CD4-positive, alpha-beta T cell treated with Interferon gamma for 1 hour (primary cell): Measurements from ENCODE around the gene FOXP1.

ENCODE experiments used
- DNase-seq: peaks from one replicate; pipeline ENCODE4 v3.0.0-alpha.2; 2020

FOXP1 gene

DNA sequence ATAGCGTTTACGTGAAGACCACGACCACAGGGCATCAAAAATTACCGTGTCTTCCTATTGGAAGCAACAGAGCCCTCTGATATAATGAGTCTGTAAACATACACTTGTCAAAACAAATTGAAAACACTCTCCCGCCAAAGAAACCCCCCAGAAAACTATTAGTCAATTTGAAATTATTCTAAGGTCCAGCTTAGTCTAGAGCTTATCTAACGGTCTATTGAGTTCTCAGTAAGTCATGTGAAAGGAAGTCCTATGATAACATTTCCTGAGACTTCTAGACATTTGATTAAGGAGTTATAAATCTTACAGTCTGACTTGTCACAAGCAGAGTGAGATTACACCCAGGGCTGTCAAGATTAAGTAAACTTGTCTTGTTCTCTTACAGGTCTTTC lies 356.3 kb downstream of the FOXP1 start:
- DNase-seq: no peak

DNA sequence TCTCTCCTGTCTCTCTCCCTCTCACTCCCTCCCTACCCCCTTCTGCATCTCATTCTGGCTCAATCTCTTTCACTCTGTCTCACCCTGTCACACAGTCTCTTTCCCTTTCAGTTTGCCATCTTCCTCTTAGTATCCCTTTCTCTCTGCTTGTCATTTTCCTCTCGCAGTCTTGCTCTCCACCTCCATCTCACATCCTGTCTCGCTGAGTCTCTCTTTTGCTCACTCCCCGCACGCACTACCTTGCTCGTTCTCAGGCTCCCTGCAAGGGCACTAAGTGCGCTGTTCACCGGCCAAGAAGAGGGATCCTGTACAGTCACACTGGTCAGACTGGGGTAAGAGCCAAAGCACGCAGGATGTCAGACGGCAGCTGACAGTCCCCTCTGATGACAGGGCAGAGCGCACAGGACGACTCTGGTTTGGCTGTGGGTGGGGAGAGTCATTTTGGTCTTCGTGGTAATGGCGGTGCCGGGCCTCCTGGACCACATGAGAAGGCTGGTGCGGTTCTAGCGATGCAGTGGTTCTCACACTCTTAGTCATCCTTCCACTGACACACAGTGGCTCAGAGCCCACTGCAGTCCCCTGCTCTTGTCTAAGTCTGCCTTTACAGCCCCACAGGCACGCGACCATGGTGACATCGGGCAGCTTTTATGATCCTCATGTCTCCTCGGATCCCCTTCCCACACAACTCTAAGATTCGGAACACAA lies 356.8 kb downstream of the FOXP1 start:
- DNase-seq: peak; percentile 66

DNA sequence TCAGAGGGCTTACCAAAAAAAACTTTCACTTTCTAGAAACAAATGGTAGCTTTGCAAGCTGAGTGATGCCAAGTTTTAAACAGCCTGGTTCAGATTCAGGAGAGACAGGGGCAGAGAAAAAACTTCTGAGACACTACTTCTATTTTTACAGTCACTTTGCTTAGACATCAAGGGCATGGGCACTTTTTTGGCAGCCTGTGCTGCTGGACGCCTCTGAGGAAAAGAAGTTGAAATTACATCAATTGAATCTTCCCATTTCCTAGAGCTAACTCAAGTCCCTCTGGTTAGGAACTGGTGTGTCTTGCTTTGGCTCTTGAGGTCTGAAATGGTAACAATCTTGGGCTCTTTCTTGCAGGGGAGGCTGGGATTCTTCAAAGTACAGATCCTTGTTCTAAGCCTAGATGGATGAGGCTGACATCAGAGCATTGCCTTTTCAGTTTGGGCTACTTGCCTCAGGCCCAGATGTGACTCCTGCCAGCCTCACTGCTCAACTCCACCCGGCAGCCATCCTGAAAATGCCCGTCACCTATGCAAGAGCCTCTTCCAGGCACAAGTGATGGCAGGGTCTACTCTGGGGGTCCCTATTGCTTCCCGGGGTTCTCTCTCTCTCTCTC lies 357.5 kb downstream of the FOXP1 start:
- no peak for DNase-seq

DNA sequence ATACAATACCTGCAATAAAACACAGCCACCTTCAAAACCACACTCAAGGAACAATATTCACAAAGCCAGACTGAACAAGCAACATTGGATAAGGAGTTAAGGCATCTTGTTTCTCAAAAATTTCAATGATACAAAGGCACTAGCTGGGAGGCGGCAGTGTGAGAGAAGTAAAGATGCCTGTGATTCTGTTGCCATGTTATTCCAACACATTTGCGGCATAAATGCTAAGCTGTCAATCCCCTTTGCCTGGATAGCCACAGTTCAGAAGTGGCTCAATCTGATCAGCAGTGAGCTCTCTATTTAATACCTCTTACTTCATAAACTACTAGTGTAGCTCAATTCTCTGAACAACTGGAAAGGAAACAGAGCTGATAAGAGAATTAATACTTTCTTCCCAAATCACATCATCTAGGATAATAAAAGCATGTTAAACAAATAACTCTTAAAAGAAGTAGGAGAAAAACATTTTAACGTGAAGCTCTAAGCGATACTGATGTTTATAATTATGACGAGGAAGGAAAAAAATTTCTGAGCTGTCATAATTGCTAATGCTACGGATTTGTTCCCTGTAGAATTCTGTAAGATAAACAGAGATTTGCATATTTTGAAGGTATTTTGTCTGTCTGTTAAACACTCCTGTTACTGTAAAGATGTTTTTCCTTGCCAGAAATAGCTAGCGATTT lies 358.4 kb downstream of the FOXP1 start:
- DNase-seq: no peak

DNA sequence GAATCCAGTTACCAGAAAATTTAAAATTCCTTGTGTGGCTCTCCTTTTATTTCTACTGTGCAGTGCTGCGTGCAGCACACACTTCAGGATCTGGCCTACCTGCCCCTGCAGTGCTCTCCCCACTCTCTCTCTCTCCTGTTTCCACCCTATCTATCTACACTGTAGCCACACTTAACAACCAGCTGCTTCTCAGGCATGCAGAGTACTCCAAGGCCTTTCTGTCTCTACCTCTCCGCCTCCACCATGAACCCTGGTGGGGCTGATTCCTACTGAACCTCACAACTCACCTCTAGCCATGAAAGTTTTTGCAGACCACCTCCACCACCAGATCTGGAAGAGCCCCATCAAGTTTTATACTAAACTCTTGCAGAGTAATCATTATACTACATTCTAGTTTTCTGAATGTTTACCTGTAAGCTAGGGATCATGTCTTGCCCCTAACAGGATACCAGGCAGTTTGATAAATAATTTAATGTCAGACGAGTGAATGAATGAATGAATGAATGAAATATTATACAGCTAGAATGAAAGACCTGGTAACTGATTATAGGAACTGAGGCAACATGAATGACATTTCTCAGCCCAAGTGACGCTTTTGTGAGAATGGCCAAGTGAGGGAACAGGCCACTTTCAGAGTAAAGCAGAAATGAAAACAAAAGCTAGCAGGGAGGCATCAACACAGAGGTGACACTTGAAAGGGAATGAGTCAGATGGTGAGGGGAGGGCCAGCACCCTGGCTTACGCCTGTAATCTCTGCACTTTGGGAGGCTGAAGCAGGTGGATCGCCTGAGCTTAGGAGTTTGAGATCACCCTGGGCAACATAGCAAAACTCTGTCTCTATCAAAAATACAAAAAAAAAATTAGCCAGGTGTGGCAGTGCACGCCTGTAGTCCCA lies 363.5 kb downstream of the FOXP1 start:
- DNase-seq: no peak

DNA sequence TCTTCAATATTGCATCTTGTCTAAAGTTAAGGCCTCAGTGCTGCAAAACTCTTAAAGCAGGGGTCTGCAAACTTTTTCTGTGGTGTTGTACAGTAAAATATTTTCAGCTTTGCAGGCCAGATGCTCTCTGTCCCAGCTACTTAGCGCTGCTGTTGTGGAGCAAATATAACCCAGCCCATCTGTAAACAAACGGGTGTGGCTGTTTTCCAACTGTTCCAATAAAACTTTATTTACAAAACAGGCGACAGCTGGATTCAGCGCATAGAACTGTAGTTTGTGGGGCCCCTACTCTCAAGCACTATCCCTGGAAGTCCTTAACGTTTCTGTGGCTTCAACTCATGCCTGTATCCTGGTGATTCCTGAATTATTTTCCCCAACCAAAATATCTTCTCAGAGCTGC lies 365.0 kb downstream of the FOXP1 start:
- DNase-seq: no peak

DNA sequence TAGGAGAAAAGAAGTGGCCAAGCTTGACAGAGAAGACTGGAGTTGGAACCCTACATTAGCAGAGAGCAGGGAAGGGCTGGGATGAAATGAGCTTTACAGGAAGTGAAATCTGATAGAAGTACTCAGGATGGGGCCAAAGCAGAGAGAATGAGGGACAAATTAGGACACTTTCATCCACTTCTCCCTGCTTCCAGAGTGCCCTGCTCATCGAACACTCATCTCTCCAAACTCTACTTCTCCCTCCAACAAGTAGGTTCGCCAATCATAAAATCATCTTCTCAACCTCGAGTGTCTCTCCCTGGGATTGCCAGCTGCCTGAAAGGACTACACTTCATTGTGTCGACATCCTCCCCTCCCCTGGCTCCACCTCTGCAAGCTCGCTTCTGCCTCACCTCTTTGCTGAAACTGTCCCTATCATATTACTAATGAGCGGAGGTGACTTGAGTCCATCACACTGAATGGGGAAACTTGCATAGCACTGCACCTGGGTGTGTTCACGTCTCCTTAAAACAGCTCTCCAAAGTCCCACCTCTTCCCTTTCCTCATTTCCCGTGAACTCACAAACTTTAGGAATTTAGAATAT lies 365.8 kb downstream of the FOXP1 start:
- DNase-seq: no peak

DNA sequence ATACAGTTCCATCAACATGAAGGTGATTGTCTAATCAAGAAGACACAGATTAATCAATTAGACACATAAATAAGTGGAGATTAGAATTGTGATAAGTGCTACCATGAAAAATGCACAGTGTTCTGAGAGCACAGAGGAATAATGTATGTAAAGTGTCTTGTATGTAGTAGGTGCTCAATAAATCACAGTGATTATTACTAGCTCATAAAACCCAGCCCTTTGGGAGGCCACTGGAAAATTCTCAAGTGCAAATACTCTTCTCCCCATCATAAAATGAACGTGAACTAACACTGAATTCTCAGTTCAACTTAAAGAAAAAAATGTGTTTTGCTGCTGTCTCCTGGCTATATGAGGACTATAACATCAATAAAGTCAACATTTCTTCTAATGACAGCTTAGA lies 368.2 kb downstream of the FOXP1 start:
- no peak for DNase-seq

DNA sequence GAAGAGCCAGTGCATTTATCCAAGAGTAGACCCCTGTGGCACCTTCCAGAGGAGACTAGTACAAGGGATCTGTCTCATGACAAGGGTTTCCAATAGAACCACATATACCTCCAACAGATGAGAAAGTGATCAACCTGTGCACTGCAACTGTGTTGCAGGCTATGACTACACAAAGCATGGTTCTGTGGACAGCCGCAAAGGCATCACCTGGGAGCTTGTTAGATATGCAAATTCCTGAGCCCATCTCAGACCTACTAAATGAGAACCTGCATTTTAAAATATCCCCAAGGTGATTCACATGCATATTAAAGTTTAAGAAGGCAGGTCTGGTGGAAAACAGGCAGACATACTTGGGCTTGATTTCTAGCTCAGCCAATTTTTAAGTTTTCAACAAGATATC lies 368.7 kb downstream of the FOXP1 start:
- no peak for DNase-seq

DNA sequence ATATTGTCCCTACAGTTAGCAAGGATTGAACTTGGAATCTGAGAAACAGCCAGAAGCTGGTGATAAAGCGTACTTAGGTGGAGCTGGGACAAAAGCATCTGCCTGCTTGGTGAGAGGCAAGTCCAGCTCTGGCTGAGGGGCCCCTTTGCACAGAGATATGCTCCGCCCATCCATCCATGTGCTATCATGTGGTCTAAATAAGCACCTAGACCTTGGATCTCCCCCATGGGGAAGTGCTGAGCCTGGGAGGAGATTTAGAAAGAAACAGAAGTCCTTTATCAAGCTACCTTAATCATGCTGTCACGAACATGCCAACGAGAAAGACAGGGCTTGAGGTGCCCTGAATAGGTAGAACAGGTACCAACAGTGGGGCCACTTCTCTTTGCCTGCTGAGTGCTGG lies 369.5 kb downstream of the FOXP1 start:
- no peak for DNase-seq

DNA sequence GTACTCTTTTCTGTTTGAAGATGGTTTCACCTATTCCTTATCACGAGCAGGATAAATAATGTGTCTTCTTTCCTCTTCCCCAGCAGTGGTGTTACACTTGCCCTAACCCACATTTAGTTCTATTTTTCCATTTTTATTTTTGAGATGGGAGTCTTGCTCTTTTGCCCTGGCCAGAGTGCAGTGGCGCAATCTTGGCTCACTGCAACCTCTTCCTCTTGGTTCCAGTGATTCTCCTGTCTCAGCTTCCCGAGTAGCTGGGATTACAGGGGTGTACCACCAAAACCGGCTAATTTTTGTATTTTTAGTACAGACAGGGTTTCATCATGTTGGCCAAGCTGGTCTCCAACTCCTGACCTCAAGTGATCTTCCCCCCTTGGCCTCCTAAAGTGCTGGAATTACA lies 372.4 kb downstream of the FOXP1 start:
- no peak for DNase-seq

DNA sequence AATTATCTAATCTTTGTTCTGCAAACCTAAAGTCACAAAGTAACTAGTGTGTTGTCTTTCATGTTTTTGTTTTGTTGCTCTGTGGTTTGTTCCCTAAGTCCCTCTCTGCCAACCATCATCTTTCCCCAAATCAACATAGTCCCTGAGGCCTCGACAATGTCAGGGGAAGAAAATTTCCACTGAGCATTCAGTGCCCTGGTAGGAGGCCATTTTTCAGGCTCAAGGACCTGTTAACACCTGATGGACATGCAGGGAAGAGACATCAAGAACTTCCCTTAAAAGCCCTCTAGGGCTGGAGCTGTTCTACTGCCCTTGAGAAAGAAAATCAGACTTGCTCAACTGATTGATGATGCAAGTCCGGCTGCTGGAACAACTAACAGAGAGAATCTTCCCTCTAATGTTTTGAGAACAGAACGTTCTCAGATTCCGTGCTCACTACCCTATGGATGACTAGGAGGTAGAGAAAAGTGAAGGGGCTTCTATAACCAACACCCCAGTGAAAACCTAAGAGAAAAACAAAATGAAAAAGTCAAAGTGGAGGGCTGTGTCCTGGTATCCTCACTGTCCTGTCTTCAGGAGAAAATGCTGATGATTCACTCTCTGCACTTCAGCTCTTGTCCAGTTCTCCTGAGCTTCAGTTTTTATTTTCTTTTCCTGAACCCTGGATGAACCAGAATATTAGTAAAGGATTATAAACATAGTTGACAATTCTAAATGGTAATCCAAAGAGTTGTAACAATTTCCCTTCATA lies 373.1 kb downstream of the FOXP1 start:
- no peak for DNase-seq

DNA sequence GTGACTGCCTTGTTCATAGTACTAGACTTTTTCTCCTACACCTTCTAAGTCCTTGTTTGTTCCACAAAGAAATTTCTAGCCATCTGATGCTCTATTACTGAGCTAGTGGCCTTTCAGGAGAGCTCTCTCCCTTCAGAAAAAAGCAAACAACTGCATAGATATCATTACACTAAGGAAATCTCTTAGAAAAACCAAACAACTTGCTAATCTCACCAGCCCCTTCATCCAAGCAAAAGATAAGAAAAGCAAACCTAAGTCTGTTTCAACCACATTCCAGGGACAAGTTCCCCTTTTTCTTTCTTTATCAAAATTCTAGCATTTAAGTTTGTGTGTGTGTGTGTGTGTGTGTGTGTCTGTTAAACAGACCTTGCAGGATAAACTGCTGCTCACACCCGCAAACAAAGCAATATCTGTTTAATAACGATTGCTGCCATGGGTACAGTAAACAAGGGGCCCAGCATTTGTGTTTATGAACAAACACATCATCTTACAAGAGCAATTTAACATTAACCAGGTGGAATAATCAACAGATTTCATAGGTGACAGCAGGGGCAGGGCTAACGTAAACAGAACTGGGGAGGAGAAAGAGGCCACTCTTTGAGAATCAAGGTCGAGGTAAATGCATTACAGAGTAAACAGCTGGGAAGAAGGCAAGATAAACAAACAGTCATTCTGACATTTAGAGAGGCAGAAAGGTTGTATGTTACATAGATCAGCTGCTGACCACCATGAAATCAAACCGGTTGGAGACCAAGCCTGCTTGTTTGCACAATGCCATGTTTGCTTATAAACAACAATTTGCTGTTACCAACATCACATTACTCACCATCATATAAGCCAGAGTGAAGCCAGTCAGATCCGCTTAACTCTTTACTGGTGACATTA lies 375.1 kb downstream of the FOXP1 start:
- no peak for DNase-seq

DNA sequence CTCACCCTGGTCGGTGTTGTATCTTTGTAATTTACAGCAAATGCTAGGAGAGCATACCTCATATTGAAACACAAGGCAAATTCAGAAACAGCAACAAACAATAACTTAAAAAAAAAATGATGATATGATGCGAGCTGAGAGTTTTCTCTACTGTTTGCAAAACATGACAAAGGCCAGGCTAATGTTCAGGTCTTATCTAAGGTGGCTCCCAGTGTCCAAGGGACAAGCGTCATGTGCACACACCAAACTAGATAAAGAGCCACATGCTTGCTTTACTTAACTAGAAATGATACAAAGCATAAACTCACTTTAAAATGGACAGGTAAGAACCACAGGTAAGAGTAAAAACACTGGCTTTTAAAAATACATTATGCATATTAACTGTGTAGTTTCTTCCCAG lies 375.9 kb downstream of the FOXP1 start:
- no peak for DNase-seq

DNA sequence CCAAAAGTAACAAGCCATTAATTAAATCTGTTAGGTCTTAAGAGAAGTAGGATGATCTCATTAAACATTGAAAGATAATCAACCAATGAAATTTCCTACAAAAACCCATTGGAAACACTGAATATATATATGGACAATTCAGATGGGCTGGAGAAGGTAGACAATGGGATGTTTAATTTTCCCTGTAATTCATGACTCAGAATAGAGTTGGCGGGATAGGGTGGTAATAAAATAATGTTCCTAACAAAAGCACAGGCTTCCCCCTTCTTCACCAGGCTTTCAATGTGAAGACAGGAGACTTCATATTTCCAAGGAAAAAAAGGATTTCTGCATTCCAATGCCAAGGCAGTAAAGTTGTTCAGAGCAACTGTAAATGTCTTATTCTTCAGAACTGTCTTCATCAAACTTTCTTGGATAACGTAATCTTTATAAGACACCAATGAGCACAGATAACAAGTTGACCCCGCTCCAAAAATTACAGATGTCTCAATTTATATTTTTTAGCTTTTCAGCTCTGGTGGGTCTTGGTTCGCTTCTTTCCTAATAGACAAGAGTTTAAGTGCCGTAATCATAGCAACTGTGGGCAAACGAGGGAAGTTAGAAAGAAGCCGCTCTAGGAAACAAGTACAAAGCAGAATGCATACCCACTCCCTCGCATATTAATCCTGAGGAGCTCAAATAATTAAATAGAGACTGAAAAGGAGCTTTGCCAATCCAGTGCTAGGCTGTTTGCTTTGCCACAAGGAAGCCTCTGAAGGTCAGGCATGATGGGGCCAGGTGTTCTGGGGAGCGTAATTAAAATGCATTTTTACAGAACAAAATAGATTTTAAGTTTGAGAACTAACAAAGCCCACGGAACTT lies 377.0 kb downstream of the FOXP1 start:
- no peak for DNase-seq

DNA sequence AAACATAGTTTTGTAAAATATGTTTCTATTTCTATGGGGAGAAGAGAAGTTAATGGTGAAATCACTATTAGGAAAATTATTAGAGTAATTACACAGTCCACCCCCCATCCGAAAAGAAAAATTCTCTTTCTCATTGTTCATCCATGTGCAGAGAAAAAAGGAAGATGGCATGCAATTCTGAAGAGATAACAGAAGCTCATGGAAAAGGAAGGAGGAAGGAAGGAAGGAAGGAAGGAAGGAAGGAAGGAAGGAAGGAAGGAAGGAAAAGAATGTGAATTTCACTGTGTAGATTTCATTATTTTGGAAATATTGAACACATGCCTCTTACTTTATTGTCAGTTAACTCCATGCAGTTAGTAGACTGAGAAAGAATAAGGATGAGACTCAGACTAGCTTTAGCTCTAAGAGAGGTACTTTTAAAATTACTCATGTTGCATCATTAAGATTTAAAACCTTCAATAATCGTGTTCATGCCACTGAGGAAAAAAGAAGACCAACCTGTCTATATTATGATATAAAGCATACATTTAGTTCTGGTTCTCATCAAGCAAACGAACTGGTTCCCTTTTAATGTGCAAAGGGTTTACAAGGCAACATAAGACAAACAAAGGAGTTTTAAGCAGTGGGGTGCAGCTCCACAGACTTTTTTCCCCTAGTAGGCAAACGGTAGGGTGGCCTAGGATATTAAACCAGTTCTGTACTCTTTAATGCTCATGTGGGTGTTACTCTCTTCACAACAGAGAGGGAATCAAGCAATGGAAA lies 379.6 kb downstream of the FOXP1 start:
- DNase-seq: no peak

DNA sequence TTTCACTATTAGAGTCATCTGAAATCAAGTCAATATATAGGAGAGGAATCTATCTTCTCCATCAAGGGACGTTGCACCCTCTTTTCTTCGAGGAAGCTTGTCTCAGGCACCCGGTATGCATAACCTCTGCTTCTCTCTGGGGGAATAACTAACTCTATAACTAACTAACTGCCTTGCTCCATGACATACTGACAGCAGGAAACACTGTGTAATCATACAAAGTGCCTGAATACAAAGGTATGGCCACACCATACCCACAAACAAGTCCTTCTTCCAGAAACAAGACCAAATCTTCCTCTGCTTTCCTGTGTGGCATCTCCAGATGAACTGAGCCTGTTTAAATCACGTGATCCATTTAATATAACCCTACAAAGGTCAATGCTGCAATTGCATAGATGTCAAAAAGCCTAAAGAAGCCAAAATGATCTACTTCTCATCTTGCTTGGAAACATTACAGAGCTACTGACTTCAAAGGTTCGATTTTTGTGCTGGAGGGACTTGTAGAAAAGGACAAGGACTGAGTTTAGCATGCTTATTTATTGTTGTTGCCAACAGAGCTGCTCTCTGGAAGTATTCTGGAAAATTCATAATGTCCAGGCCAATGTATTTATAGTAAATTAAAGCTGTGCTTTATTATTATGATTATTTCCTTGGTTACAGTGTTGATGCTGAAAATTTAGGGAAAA lies 380.5 kb downstream of the FOXP1 start:
- no peak for DNase-seq

DNA sequence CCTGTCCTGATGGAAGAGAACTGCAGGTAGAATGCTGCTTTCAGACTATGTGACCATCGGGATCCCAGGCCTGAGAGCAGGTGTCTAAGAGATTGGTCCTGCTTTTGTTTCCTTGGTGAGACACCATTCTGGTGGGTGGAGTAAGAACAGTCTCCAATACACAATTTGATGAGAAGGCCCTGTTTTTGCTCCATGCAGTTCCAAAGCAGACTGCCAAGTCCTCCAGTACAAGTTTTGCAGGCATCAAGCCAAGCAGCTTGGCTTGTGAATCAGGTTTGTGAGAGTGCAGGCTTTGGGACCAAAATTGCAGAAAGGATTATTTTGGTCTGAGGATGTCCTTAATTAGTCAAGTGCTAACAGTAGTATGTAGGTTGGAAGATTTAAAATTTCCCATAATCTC lies 381.6 kb downstream of the FOXP1 start:
- no peak for DNase-seq
